IMR-90 (cell line): ENCODE measurements around the gene COL25A1. TPM values are rescaled to one million over a fixed set of nuclear protein-coding genes. Genes with fewer than 3 reads are reported as not detected.

Experiments
- ATAC-seq: fragments of 200-7000 bp; cut with Tn5 transposase; 2 replicates; pipeline ENCODE4 v1.9.1; 2020; ENCODE audit warnings: low read depth, mild to moderate bottlenecking, moderate library complexity
- BruUV-seq: library from RNA; stranded (reverse); fragments of 400-500 nt; replicated peaks from 2 replicates; lab custom pipeline; 2021; lab: Mats Ljungman, UMichigan
- CTCF ChIA-PET: fragments of 300-600 bp; formaldehyde crosslinking; extraction: SDS; loops from one replicate; lab custom pipeline; 2021; ENCODE audit warnings: antibody characterized with exemption; lab: Yijun Ruan, JAX
- POLR2A ChIA-PET: fragments of 300-600 bp; sonication (Branson Sonifier 250); formaldehyde crosslinking; loops from one replicate; lab custom pipeline; 2022; ENCODE audit warnings: antibody characterized with exemption; ENCODE audit not compliant: unreplicated experiment; lab: Charles Lee
- DNase-seq: peaks from one replicate; pipeline ENCODE4 v3.0.0; 2013
- H2AFZ ChIP-seq: replicated peaks from 2 replicates; pipeline ENCODE3; 2013; ENCODE audit warnings: low read length, mild to moderate bottlenecking; ENCODE audit not compliant: poor library complexity
- H2AK5ac ChIP-seq: 2 replicates; pipeline ENCODE4 v1.6.1; 2013; ENCODE audit warnings: low read depth, low read length, inconsistent platforms
- H2AK9ac ChIP-seq: replicated peaks from 2 replicates; pipeline ENCODE3; 2013; ENCODE audit warnings: mild to moderate bottlenecking, low read depth, low read length, moderate library complexity; ENCODE audit not compliant: poor library complexity
- H2BK120ac ChIP-seq: 2 replicates; pipeline ENCODE4 v1.6.1; 2013; ENCODE audit warnings: low read depth, low read length, inconsistent platforms
- H2BK15ac ChIP-seq: 3 replicates; pipeline ENCODE4 v1.6.1; 2013; ENCODE audit warnings: low read depth, low read length, inconsistent platforms
- H2BK20ac ChIP-seq: 2 replicates; pipeline ENCODE4 v1.6.1; 2013; ENCODE audit warnings: low read depth, mild to moderate bottlenecking, inconsistent platforms, low read length, moderate library complexity
- H2BK5ac ChIP-seq: 2 replicates; pipeline ENCODE4 v1.6.1; 2013; ENCODE audit warnings: mild to moderate bottlenecking, low read depth, low read length, inconsistent platforms; ENCODE audit not compliant: poor library complexity, severe bottlenecking
- H3K14ac ChIP-seq: replicated peaks from 2 replicates; pipeline ENCODE4 v1.6.1; 2013; ENCODE audit warnings: low read depth, low read length, inconsistent platforms
- H3K18ac ChIP-seq: 2 replicates; pipeline ENCODE4 v1.6.1; 2013; ENCODE audit warnings: low read depth, low read length, control low read depth
- H3K23ac ChIP-seq: 2 replicates; pipeline ENCODE4 v1.6.1; 2013; ENCODE audit warnings: low read depth, low read length, inconsistent platforms
- H3K27ac ChIP-seq: 2 replicates; pipeline ENCODE4 v1.5.1; 2013; ENCODE audit warnings: mild to moderate bottlenecking, control low read depth, low read length; ENCODE audit not compliant: insufficient read depth
- H3K27me3 ChIP-seq: 2 replicates; pipeline ENCODE4 v1.6.1; 2013; ENCODE audit warnings: low read length; ENCODE audit not compliant: control insufficient read depth, insufficient read depth
- H3K36me3 ChIP-seq: 2 replicates; pipeline ENCODE4 v1.6.1; 2013; ENCODE audit warnings: low read length, mixed read lengths; ENCODE audit not compliant: control insufficient read depth, insufficient read depth
- H3K4ac ChIP-seq: 2 replicates; pipeline ENCODE4 v1.6.1; 2013; ENCODE audit warnings: low read depth, low read length, inconsistent platforms
- H3K4me1 ChIP-seq: 2 replicates; pipeline ENCODE4 v1.6.1; 2013; ENCODE audit warnings: low read length, mixed read lengths; ENCODE audit not compliant: control insufficient read depth, insufficient read depth
- H3K4me2 ChIP-seq: 2 replicates; pipeline ENCODE4 v1.6.1; 2013; ENCODE audit warnings: low read depth, mild to moderate bottlenecking, control low read depth, low read length, moderate library complexity
- H3K4me3 ChIP-seq: 2 replicates; pipeline ENCODE4 v1.5.1; 2013; ENCODE audit warnings: low read depth, mild to moderate bottlenecking, control low read depth, low read length, moderate library complexity; ENCODE audit not compliant: insufficient read depth
- H3K56ac ChIP-seq: 2 replicates; pipeline ENCODE4 v1.6.1; 2013; ENCODE audit warnings: low read length, inconsistent platforms; ENCODE audit not compliant: insufficient read depth; ENCODE audit errors: extremely low read depth
- H3K79me1 ChIP-seq, 2 experiments: 2 replicates each; pipeline ENCODE4 v1.6.1; 2013; ENCODE audit warnings: low read length in 2 of 2, inconsistent platforms in 1 of 2, low read depth in 1 of 2
- H3K9ac ChIP-seq: 2 replicates; pipeline ENCODE4 v1.6.1; 2013; ENCODE audit warnings: low read depth, low read length, control low read depth
- H3K9me1 ChIP-seq: 2 replicates; pipeline ENCODE4 v1.6.1; 2013; ENCODE audit warnings: low read length, inconsistent platforms; ENCODE audit not compliant: insufficient read depth
- H3K9me3 ChIP-seq: 2 replicates; pipeline ENCODE4 v1.6.1; 2013; ENCODE audit warnings: low read length; ENCODE audit not compliant: control insufficient read depth, insufficient read depth
- H4K20me1 ChIP-seq: 2 replicates; pipeline ENCODE4 v1.6.1; 2013; ENCODE audit warnings: low read length, inconsistent platforms; ENCODE audit not compliant: insufficient read depth
- H4K5ac ChIP-seq: 2 replicates; pipeline ENCODE4 v1.6.1; 2013; ENCODE audit warnings: mild to moderate bottlenecking, low read depth, low read length, control low read depth
- H4K8ac ChIP-seq, 2 experiments: 2 replicates each; pipeline ENCODE4 v1.6.1; 2013; ENCODE audit warnings: low read depth in 2 of 2, low read length in 2 of 2, control low read depth in 1 of 2, inconsistent platforms in 1 of 2
- H4K91ac ChIP-seq: 2 replicates; pipeline ENCODE4 v1.6.1; 2013; ENCODE audit warnings: low read depth, low read length, inconsistent platforms; ENCODE audit not compliant: insufficient read depth
- BHLHE40 ChIP-seq: fragments of 150-350 bp; IDR thresholded peaks from 2 replicates; pipeline ENCODE4 v1.6.1; 2016; ENCODE audit warnings: mild to moderate bottlenecking, low read depth, low read length
- CEBPB ChIP-seq: IDR thresholded peaks from 2 replicates; pipeline ENCODE4 v1.6.1; 2012; ENCODE audit warnings: low read depth, low read length, improper control_type of control experiment
- CHD1 ChIP-seq: IDR thresholded peaks from 2 replicates; pipeline ENCODE4 v1.6.1; 2012; ENCODE audit warnings: low read depth, low read length, improper control_type of control experiment
- CTCF ChIP-seq: conservative IDR thresholded peaks from 2 replicates; pipeline ENCODE4 v1.5.1; 2012; ENCODE audit warnings: mild to moderate bottlenecking, low read depth, low read length, improper control_type of control experiment
- ELK1 ChIP-seq: fragments of 150-350 bp; IDR thresholded peaks from 2 replicates; pipeline ENCODE4 v1.6.1; 2016; ENCODE audit warnings: low read depth, mild to moderate bottlenecking, low read length, moderate library complexity, borderline replicate concordance
- MAFK ChIP-seq: IDR thresholded peaks from 2 replicates; pipeline ENCODE4 v1.6.1; 2012; ENCODE audit warnings: low read depth, low read length, improper control_type of control experiment
- POLR2A ChIP-seq: IDR thresholded peaks from 2 replicates; pipeline ENCODE4 v1.6.1; 2012; ENCODE audit warnings: mild to moderate bottlenecking, low read depth, low read length
- RCOR1 ChIP-seq: IDR thresholded peaks from 2 replicates; pipeline ENCODE4 v1.6.1; 2012; ENCODE audit warnings: mild to moderate bottlenecking, low read length, improper control_type of control experiment; ENCODE audit not compliant: insufficient replicate concordance
- SMC3 ChIP-seq: fragments of 150-350 bp; IDR thresholded peaks from 2 replicates; pipeline ENCODE4 v1.6.1; 2016; ENCODE audit warnings: low read depth, mild to moderate bottlenecking, antibody characterized with exemption, low read length, moderate library complexity
- WGBS, 2 experiments: methylation state at CpG; one replicate each; pipeline versions ENCODE4 v1.1.5 to v1.1.7; 2013; ENCODE audit warnings: missing lambda C conversion rate in 2 of 2; ENCODE audit not compliant: insufficient read length in 1 of 2; ENCODE audit errors: extremely low coverage in 2 of 2; 5-methylcytosine and 5-hydroxymethylcytosine counted together
- dilution Hi-C: fragments of 300-500 bp; cut with HindIII; formaldehyde crosslinking; loops from one replicate; pipeline ENCODE4 v1.14.3; 2018; ENCODE audit warnings: low sequenced_read_pairs; ENCODE audit not compliant: unreplicated experiment
- in situ Hi-C: fragments of 300-500 bp; cut with MboI; formaldehyde crosslinking; loops from 3 replicates; pipeline ENCODE4 v1.14.3; 2019; ENCODE audit warnings: low sequenced_read_pairs, inconsistent platforms, mixed read lengths
- intact Hi-C: fragments of 100-400 bp; cut with micrococcal nuclease; formaldehyde crosslinking; loops from 2 replicates; pipeline ENCODE4 v1.10.0; 2022
- polyA plus RNA-seq, 3 experiments: library from polyadenylated mRNA; depleted of rRNA; stranded (reverse); fragments of >200 nt; gene quantifications; 2 replicates each; pipeline ENCODE4 v1.2.3, GENCODE V29; 2012; ENCODE audit warnings: low replicate concordance in 1 of 3
- total RNA-seq: library from RNA; depleted of rRNA; stranded (reverse); fragments of >200 nt; gene quantifications from 2 replicates; pipeline ENCODE4 v1.2.3, GENCODE V29; 2012

COL25A1 gene
- total and polyA plus RNA-seq, 2 of the 4 experiments (the other 2 are of a cell fraction): under 0.01 to 0.05 TPM

GRCh38 chr4:109131559-109131958 is 170.9 kb downstream of the COL25A1 start:
- Histone ChIP-seq H3K9me3 (no peaks in the 10 kb centered on the region), H3K4me2 (no peak overlapping the region), H2AFZ (no peak overlapping the region), H3K4ac (no peak overlapping the region), H2BK15ac (no peak overlapping the region), H4K8ac (no peak overlapping the region), H2AK5ac (no peak overlapping the region), H3K4me3 (no peak overlapping the region), H3K23ac (no peak overlapping the region), H3K18ac (no peak overlapping the region), H2BK5ac (no peak overlapping the region), H2BK120ac (no peak overlapping the region), H3K14ac (no peak overlapping the region), H3K9me1 (no peaks in the 10 kb centered on the region), H3K4me1 (no peaks in the 10 kb centered on the region), H3K27ac (no peak overlapping the region), H2AK9ac (no peak overlapping the region), H4K5ac (no peak overlapping the region), H2BK20ac (no peak overlapping the region), H4K20me1 (no peaks in the 10 kb centered on the region), H3K36me3 (no peaks in the 10 kb centered on the region), H4K91ac (no peak overlapping the region), H3K56ac (no peak overlapping the region), H3K9ac (no peak overlapping the region), H3K27me3 (no peaks in the 10 kb centered on the region; the same call in 1 of the 2 replicates), H3K79me1 (no peaks in the 10 kb centered on the region)
- ChIA-PET CTCF (no interaction called here), POLR2A (no interaction called here)
- BruUV-seq: no TSS peak
- intact Hi-C loops (no loop called here), dilution Hi-C loops (no loop called here), in situ Hi-C loops (no loop called here)
- ATAC-seq (no peak), DNase-seq (no peak)
- TF ChIP-seq MAFK (no peak), CEBPB (no peak), CTCF (no peak), ELK1 (no peak), SMC3 (no peak), POLR2A (no peak), BHLHE40 (no peak), RCOR1 (no peak), CHD1 (no peak)
- no CpG with 5 or more reads among the region's 6 CpGs for WGBS, 2 experiments
